Measurements from ENCODE around the gene CES2. TPM values are rescaled to one million over a fixed set of nuclear protein-coding genes. Genes with fewer than 3 reads are reported as not detected.
"Not testable (repeated sequence)": the region's sequence is repeated elsewhere in the genome, so short reads cannot be mapped to it uniquely, and the experiment has no call there.

CES2 gene
- total RNA-seq, 1 experiment from 2014 or later, result 54.3 TPM

DNA sequence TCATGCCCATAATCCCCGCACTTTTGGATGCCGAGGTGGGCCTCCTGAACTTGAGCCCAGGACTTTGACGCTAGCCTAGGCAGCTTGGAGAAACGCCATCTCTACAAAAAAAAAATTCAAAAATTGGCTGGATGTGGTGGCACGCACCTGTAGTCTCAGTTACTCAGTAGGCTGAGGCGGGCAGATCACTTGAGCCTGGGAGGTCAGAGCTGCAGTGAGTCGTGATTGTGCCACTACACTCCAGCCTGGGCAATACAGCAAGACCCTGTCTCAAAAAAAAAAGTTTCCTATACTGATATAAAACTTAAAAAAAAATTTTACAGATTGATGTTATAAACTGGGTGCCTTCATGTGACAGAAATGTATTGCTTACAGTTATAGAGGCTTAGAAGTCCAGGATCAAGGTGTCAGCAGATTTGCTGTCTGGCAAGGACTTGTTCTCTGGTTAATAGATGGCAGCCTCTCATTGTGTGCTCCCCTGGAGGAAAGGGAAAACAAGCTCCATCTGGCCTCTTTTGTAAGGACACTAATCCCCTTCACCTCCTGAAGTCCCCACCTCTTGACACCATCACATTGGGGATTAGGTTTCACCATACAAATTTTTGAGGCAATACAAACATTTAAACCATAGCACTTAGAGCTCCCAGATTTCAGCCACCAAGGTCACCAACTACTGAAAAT, 17.3 kb downstream of the CES2 start:
- no peak for DNase-seq (ENCODE audit: low spot score)

DNA sequence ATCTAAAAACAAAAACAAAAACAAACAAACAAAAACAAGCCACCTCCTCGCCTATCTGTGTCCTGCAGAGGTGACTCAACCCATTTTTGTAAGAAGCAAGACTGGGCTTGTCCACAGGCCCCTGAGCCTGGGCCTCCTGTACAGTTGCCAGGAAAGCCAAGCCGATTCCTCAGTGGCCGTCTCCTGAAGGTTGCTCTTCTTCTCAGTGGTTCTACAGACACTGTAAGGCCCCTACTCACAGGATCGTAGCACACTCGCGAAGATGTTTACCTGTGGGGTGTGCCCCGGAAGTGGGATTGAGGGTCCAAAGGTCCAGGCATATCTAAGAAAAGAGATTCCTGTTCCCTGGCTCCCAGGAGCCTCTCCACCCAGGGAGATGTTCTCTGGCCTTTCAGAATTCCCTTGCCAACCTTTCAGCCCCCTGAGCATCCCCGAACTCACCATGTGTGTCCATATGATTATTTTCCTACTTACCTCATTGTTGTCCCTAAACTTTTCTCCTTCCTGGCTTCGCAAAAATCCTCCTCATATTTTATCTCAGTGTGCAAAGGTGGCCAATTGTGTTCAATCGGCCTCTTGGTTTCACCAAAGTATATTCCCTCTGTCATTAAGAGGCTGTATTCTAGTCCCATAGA, 18.3 kb downstream of the CES2 start:
- DNase-seq (ENCODE audit: low spot score), result peak; percentile 22

- peak; percentile 89 for DNase-seq (ENCODE audit: low spot score)
Observed at GRCh38 chr16:66954097-66954659, 18.9 kb downstream of the CES2 start.

GRCh38 chr16:66955363-66956153, 20.2 kb downstream of the CES2 start:
- DNase-seq (ENCODE audit: low spot score), result not testable (repeated sequence)

GRCh38 chr16:66956154-66956457, 20.8 kb downstream of the CES2 start:
- not testable (repeated sequence) for DNase-seq (ENCODE audit: low spot score)

DNA sequence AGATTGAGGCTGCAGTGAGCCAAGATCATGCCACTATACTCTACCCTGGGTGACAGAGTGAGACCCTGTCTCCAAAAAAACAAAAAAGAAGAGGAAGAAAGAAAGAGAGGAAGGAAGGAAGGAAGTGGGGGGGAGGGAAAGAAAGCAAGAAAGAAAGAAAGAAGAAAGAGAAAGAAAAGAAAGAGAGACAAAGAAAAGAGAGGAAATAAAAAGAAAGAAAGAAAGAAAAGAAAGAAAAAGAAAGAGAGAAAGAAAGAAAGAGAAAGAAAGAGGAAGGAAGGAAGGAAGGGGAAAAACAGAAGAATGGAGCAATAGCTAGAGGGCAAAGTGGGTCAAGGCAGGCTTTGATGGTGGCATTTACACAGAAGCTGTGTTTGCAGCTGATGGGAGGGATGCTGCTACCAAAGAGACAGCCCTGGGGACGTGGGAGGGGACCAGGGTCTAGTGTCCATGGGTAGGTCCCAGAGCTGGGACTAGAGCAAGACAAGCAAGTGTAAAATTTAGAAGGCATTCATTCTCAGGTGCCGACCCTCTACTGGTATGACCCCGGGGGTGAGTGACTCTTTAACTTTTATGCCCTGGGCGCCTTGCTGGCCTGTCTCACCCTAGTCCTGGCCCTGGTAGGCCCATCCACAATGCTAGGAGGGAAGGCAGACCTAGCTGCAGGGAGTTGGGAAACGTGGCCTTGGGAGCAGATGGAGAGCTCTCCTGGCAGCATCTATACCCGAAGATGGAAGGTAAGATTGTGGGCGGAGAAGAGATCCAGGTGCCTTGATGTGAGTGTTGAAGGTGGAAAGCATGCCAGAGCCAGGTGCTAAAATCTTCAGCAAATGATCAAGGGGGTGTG, 23.8 kb downstream of the CES2 start:
- no peak for DNase-seq (ENCODE audit: low spot score)

DNA sequence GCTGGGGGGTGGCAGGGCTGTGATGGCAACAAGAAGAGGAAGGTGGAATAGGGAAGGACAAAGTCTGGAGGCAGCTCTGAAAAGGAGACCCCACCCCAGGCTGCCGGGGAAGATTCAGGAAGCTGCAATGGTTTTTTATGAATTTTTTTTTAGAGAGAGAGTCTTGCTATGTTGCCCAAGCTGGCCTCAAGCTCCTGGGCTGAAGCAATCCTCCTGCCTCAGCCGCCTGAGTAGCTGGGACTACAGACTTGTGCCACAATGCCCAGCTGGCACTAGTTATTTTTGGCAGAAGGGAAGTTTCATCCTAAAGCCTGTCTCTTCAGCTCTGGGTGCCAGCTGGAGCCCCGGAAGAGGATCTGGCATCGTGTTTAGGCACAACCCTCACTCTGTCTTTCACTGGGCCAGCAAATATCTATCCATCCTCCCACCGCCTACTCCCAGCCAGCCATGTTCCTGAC, 24.4 kb downstream of the CES2 start:
- DNase-seq (ENCODE audit: low spot score), result no peak

DNA sequence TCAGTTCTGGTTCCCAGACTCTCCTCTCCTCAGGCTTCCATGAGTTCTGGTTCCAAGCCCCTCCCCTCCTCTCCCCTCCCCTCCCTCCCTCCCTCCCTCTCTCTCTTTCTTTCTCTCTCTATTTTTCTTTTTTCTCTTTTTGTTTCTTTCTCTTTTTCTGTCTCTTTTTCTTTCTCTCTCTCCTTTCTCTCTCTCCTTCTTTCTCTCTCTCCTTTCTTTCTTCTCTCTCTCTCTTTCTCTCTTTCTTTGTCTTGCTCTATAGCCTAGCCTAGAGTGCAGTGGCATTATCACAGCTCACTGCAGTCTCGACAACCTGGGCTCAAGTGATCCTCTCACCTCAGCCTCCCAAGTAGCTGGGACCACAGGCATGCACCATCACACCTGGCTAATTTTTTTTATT, 25.0 kb downstream of the CES2 start:
- no peak for DNase-seq (ENCODE audit: low spot score)

- DNase-seq (ENCODE audit: low spot score), result peak; percentile 91
Observed at GRCh38 chr16:66961065-66961744, 25.9 kb downstream of the CES2 start, which contains the start of gene CES3. Gene CES3, plus strand, starts transcription at chr16:66961266. Its CDS starts 42 bp downstream, at chr16:66961308.

DNA sequence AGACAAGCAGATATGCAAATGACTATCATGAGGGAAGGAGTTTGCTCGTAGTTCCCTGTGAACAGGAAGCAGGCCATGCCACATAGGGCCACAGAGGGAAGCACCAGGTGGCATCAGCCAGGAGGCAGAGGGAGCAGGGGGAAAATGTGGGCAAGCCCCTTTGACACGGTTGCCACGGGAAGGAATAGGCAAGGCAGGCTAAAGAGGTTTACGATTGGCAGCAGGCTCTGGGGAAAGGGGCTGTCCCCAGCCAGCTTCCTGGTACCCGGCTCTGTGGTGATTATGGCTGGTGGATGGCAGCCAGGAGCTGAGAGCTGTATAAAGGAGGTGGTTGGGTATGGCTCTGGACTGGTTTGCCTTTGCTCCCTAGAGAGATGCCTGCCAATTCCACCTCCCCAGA, 26.6 kb downstream of the CES2 start:
- no peak for DNase-seq (ENCODE audit: low spot score)

DNA sequence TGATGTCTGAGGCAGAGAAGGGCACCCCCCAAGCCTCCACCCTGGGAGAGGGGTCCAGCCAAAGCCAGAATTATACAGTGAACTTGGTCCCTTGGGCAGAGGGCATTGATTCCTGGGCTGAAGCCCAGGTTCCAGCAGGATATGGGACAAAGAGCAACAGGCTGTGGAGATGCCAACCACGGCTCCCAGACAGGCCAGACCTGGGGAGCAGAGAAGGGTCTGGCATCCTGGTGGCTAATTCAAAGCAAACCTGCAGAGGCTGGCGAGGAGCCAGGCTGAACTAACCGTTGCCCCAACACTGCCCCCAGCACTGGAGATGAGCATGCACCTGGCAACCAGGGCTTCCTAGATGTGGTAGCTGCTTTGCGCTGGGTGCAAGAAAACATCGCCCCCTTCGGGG, 28.7 kb downstream of the CES2 start:
- DNase-seq (ENCODE audit: low spot score), result no peak

GRCh38 chr16:66968847-66969246, 33.5 kb downstream of the CES2 start:
- DNase-seq (ENCODE audit: low spot score), result no peak

- DNase-seq (ENCODE audit: low spot score), result no peak
Observed at GRCh38 chr16:66970775-66971720, 35.7 kb downstream of the CES2 start.

DNA sequence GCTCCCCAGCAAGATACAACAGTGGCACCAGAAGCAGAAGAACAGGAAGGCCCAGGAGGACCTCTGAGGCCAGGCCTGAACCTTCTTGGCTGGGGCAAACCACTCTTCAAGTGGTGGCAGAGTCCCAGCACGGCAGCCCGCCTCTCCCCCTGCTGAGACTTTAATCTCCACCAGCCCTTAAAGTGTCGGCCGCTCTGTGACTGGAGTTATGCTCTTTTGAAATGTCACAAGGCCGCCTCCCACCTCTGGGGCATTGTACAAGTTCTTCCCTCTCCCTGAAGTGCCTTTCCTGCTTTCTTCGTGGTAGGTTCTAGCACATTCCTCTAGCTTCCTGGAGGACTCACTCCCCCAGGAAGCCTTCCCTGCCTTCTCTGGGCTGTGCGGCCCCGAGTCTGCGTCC, 37.7 kb downstream of the CES2 start:
- no peak for DNase-seq (ENCODE audit: low spot score)

DNA sequence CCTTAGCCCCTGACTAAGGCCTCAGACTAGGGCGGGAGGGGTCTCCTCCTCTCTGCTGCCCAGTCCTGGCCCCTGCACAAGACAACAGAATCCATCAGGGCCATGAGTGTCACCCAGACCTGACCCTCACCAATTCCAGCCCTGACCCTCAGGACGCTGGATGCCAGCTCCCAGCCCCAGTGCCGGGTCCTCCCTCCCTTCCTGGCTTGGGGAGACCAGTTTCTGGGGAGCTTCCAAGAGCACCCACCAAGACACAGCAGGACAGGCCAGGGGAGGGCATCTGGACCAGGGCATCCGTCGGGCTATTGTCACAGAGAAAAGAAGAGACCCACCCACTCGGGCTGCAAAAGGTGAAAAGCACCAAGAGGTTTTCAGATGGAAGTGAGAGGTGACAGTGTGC, 38.4 kb downstream of the CES2 start:
- DNase-seq (ENCODE audit: low spot score), result no peak

- not testable (repeated sequence) for DNase-seq (ENCODE audit: low spot score)
Observed at GRCh38 chr16:66974156-66974931, 39.0 kb downstream of the CES2 start.

GRCh38 chr16:66974932-66975246, 39.6 kb downstream of the CES2 start:
- DNase-seq (ENCODE audit: low spot score), result not testable (repeated sequence)

GRCh38 chr16:66975302-66975893, 40.1 kb downstream of the CES2 start:
- no peak for DNase-seq (ENCODE audit: low spot score)

GRCh38 chr16:66976746-66977145, 41.4 kb downstream of the CES2 start:
- no peak for DNase-seq (ENCODE audit: low spot score)

All from HT-29 (cell line).